ENCODE data around the gene MAN1C1. TPM values are rescaled to one million over a fixed set of nuclear protein-coding genes. Genes with fewer than 3 reads are reported as not detected.
A peak's percentile ranks its signal among the peaks of the same experiment; 100 is the strongest.

MAN1C1 gene
- total RNA-seq, 1 experiment from 2014 or later = 1.2 TPM

GRCh38 chr1:25816112-25816718 is 199.6 kb downstream of the MAN1C1 start:
- Histone ChIP-seq H3K79me2 (ENCODE audit: insufficient read depth, low read length) (peaks cover 13% of the 10 kb centered on the region; the same call in 1 of the 2 replicates), H3K9ac (ENCODE audit: low read length) (no peak overlapping the region), H3K4me2 (ENCODE audit: low read length) (no peak overlapping the region), H3K27me3 (ENCODE audit: insufficient read depth, low read length) (no peaks in the 10 kb centered on the region), H2AFZ (ENCODE audit: low read depth, low read length, poor library complexity, severe bottlenecking) (no peak overlapping the region), H4K20me1 (ENCODE audit: insufficient read depth) (no peaks in the 10 kb centered on the region), H3K9me2 (ENCODE audit: insufficient read depth) (no peaks in the 10 kb centered on the region), H3K4me3 (replicated peaks in 1 of 2; ENCODE audit: low read depth in 1 of 2, low read length in 2 of 2) (no peak overlapping the region), H3K9me3 (ENCODE audit: control insufficient read depth in 1 of 2, insufficient read depth in 1 of 2, low read depth in 1 of 2, low read length in 2 of 2) (no peaks in the 10 kb centered on the region), H3K27ac (ENCODE audit: low read depth, low read length) (no peak overlapping the region), H3K36me3 (ENCODE audit: control insufficient read depth in 1 of 2, insufficient read depth in 2 of 2, low read length in 2 of 2) (no peaks in the 10 kb centered on the region; a peak in 1 of 4 replicates), H3K4me1 (ENCODE audit: control insufficient read depth in 1 of 2, insufficient read depth in 2 of 2, low read length in 2 of 2) (peaks cover 18 to 26% of the 10 kb centered on the region in 2 experiments; a peak in 3 of 4 replicates)
- POLR2A ChIA-PET = interaction anchor here (0.8 kb wide), 1 partner anchor 268 kb away, joined by 3 read pairs; no protein-coding TSS in a partner anchor
- ATAC-seq = no peak
- intact Hi-C loops (cut with micrococcal nuclease) = loop anchor here (5.0 to 10.0 kb wide), 2 partner anchors 81 to 561 kb away; no protein-coding TSS in a partner anchor
- TF ChIP-seq POLR2AphosphoS5 (IDR thresholded peaks at IDR 0.05; ENCODE audit: low read depth, low read length) = peak; percentile 34
- TF ChIP-seq TCF7L2 (IDR thresholded peaks at IDR 0.05; ENCODE audit: borderline replicate concordance, extremely low read depth, insufficient read depth, insufficient read length) = no peak
- TSS peak; percentile 11 for BruUV-seq (replicated peaks)
- RAD21 ChIA-PET (ENCODE audit: low non-redundant PET in 1 of 2, low total read pairs in 2 of 2, uncharacterized antibody in 2 of 2, unreplicated experiment in 2 of 2) = no interaction called here
- CTCF ChIA-PET = no interaction called here
- DNase-seq (ENCODE audit: low read depth, low spot score) = no peak

- no peaks in the 10 kb centered on the region for H3K27me3 ChIP-seq (ENCODE audit: insufficient read depth, low read length)
- peak overlapping the region; percentile 15 for H3K27ac ChIP-seq (ENCODE audit: low read depth, low read length)
- H3K4me2 ChIP-seq (ENCODE audit: low read length) = peak overlapping the region; percentile 91
- no TSS peak for BruUV-seq (replicated peaks)
- no peak overlapping the region for H2AFZ ChIP-seq (ENCODE audit: low read depth, low read length, poor library complexity, severe bottlenecking)
- H4K20me1 ChIP-seq (ENCODE audit: insufficient read depth) = no peaks in the 10 kb centered on the region
- peaks cover 23% of the 10 kb centered on the region; the same call in 1 of the 2 replicates for H3K79me2 ChIP-seq (ENCODE audit: insufficient read depth, low read length)
- ATAC-seq (peak; percentile 34), DNase-seq (ENCODE audit: low read depth, low spot score) (no peak)
- no peaks in the 10 kb centered on the region for H3K9me2 ChIP-seq (ENCODE audit: insufficient read depth)
- ChIA-PET CTCF (interaction anchor here (1.0 to 1.7 kb wide), 6 partner anchors 10 to 180 kb away, joined by 3 to 5 read pairs (median 4); partner anchors contain the start of gene PAFAH2), RAD21 (ENCODE audit: low non-redundant PET in 1 of 2, low total read pairs in 2 of 2, uncharacterized antibody in 2 of 2, unreplicated experiment in 2 of 2) (no interaction called here), POLR2A (no interaction called here)
- H3K4me3 ChIP-seq (replicated peaks in 1 of 2; ENCODE audit: low read depth in 1 of 2, low read length in 2 of 2) = peak overlapping the region in 1 of 2 experiments; percentile 90; a peak in 1 of 4 replicates
- H3K9me3 ChIP-seq (ENCODE audit: control insufficient read depth in 1 of 2, insufficient read depth in 1 of 2, low read depth in 1 of 2, low read length in 2 of 2) = no peaks in the 10 kb centered on the region
- peaks cover 18 to 33% of the 10 kb centered on the region in 2 experiments; a peak in 3 of 4 replicates for H3K4me1 ChIP-seq (ENCODE audit: control insufficient read depth in 1 of 2, insufficient read depth in 2 of 2, low read length in 2 of 2)
- intact Hi-C loops (cut with micrococcal nuclease) = loop anchor here (2.0 to 10.0 kb wide), 3 partner anchors 79 to 563 kb away; partner anchors contain the start of gene PAFAH2
- peak overlapping the region; percentile 86 for H3K9ac ChIP-seq (ENCODE audit: low read length)
- no peaks in the 10 kb centered on the region for H3K36me3 ChIP-seq (ENCODE audit: control insufficient read depth in 1 of 2, insufficient read depth in 2 of 2, low read length in 2 of 2)
- TF ChIP-seq POLR2A (IDR thresholded peaks at IDR 0.05; ENCODE audit: borderline replicate concordance, extremely low read depth, insufficient read depth, insufficient read length) (no peak), EZH2 (IDR thresholded peaks at IDR 0.05) (no peak), SP1 (IDR thresholded peaks at IDR 0.05; ENCODE audit: low read depth) (no peak), RAD21 (IDR thresholded peaks at IDR 0.05; ENCODE audit: low read depth) (peak; percentile 59), ZBTB33 (IDR thresholded peaks at IDR 0.05; ENCODE audit: extremely low read depth, insufficient replicate concordance, low read length) (no peak), CTCF (IDR thresholded peaks at IDR 0.05 in 2 of 3, conservative IDR thresholded peaks at IDR 0.05 in 1 of 3; ENCODE audit: borderline replicate concordance in 1 of 3, insufficient read depth in 1 of 3, low read depth in 2 of 3, low read length in 2 of 3) (peak; percentile 56 to 64 (median 62); a peak in 5 of 6 replicates), YY1 (IDR thresholded peaks at IDR 0.05; ENCODE audit: extremely low read depth, insufficient replicate concordance, low read depth, low read length) (peak; percentile 16), EGR1 (IDR thresholded peaks at IDR 0.05; ENCODE audit: low read depth) (no peak), POLR2AphosphoS5 (IDR thresholded peaks at IDR 0.05; ENCODE audit: low read depth, low read length) (no peak), ZFX (IDR thresholded peaks at IDR 0.05) (no peak), JUND (IDR thresholded peaks at IDR 0.05) (no peak), MAX (IDR thresholded peaks at IDR 0.05) (no peak)
These were observed 201.4 kb downstream of the MAN1C1 start for GRCh38 chr1:25817840-25818501.

Data from HCT116 (cell line).